BLaER1 treated with 17β-estradiol and CSF1 and Interleukin-3, amounts not matched to agents 10 nM and 100 nM (cell line): ENCODE results near the gene PNLIPRP1.

Experiments used
- H3K27ac ChIP-seq, 11 experiments: shearing (Covaris generic); formaldehyde crosslinking; 2 replicates each; pipeline ENCODE4 v1.8.1; 2022
- H3K27me3 ChIP-seq, 11 experiments: shearing (Covaris generic); formaldehyde crosslinking; 2 replicates each; pipeline ENCODE4 v1.8.1; 2022
- H3K36me3 ChIP-seq, 11 experiments: shearing (Covaris generic); formaldehyde crosslinking; 2 replicates each; pipeline ENCODE4 v1.8.1; 2022
- H3K4me1 ChIP-seq, 10 experiments: shearing (Covaris generic); formaldehyde crosslinking; 2 replicates each; pipeline ENCODE4 v1.8.1; 2022
- H3K4me2 ChIP-seq, 11 experiments: shearing (Covaris generic); formaldehyde crosslinking; 2 replicates each; pipeline ENCODE4 v1.8.1; 2022
- H3K4me3 ChIP-seq, 10 experiments: shearing (Covaris generic); formaldehyde crosslinking; 2 replicates each; pipeline ENCODE4 v1.8.1; 2022
- H3K9ac ChIP-seq, 11 experiments: shearing (Covaris generic); formaldehyde crosslinking; 2 replicates each; pipeline ENCODE4 v1.8.1; 2022
- H3K9me3 ChIP-seq, 11 experiments: shearing (Covaris generic); formaldehyde crosslinking; replicated peaks in 1 of 11; 2 replicates each; pipeline ENCODE4 v1.8.1; 2022
- H4K20me1 ChIP-seq, 11 experiments: shearing (Covaris generic); formaldehyde crosslinking; 2 replicates each; pipeline ENCODE4 v1.8.1; 2022
- Cebpa-rat ChIP-seq, 11 experiments: shearing (Covaris generic); IDR thresholded peaks; 2 replicates each; pipeline ENCODE4 v1.8.1; 2022

Gene PNLIPRP1

GRCh38 chr10:116590590-116591444 is at the start of gene PNLIPRP1:
PNLIPRP1 (plus strand) TSS chr10:116590959; CDS start chr10:116591130, 171 bp downstream.
- no peak within 1 kb of the TSS for H3K4me2 ChIP-seq
- H3K9me3 ChIP-seq: peaks cover 0 to 4% (median 0%) of the 10 kb centered on the region in 11 experiments; a peak in 1 of 22 replicates
- no peak within 1 kb of the TSS for H3K27ac ChIP-seq
- no peak within 1 kb of the TSS for H3K9ac ChIP-seq
- H3K27me3 ChIP-seq: no peaks in the 10 kb centered on the region
- H3K4me3 ChIP-seq: no peak within 1 kb of the TSS
- TF ChIP-seq Cebpa-rat (IDR thresholded peaks at IDR 0.05): no peak
- no peaks in the 10 kb centered on the region for H3K4me1 ChIP-seq
- no peaks in the 10 kb centered on the region for H3K36me3 ChIP-seq
- H4K20me1 ChIP-seq: no peaks in the 10 kb centered on the region

- Histone ChIP-seq H4K20me1 (no peaks in the 10 kb centered on the region), H3K9ac (no peak overlapping the region), H3K27ac (no peak overlapping the region), H3K36me3 (no peaks in the 10 kb centered on the region), H3K4me1 (no peaks in the 10 kb centered on the region), H3K27me3 (no peaks in the 10 kb centered on the region), H3K4me3 (no peak overlapping the region), H3K4me2 (no peak overlapping the region), H3K9me3 (peaks cover 0 to 6% (median 0%) of the 10 kb centered on the region in 11 experiments; a peak in 1 of 22 replicates)
- no peak for TF ChIP-seq Cebpa-rat (IDR thresholded peaks at IDR 0.05)
Measured at GRCh38 chr10:116542007-116542677, 48.6 kb upstream of the PNLIPRP1 start.

GRCh38 chr10:116545122-116545521 is 45.6 kb upstream of the PNLIPRP1 start:
- no peak overlapping the region for H3K9ac ChIP-seq
- no peaks in the 10 kb centered on the region for H3K36me3 ChIP-seq
- H3K4me2 ChIP-seq: no peak overlapping the region
- no peaks in the 10 kb centered on the region for H4K20me1 ChIP-seq
- TF ChIP-seq Cebpa-rat (IDR thresholded peaks at IDR 0.05): no peak
- H3K27ac ChIP-seq: no peak overlapping the region
- H3K27me3 ChIP-seq: no peaks in the 10 kb centered on the region
- no peaks in the 10 kb centered on the region for H3K9me3 ChIP-seq
- no peak overlapping the region for H3K4me3 ChIP-seq
- H3K4me1 ChIP-seq: no peaks in the 10 kb centered on the region

GRCh38 chr10:116545756-116546155 is 45.0 kb upstream of the PNLIPRP1 start, which contains the start of gene PNLIP:
PNLIP (plus strand) TSS chr10:116545931; CDS start chr10:116546093, 162 bp downstream.
- Histone ChIP-seq H3K4me3 (no peak within 1 kb of the TSS), H3K36me3 (no peaks in the 10 kb centered on the region), H3K27ac (no peak within 1 kb of the TSS), H3K27me3 (no peaks in the 10 kb centered on the region), H3K9me3 (no peaks in the 10 kb centered on the region), H3K4me1 (no peaks in the 10 kb centered on the region), H3K9ac (no peak within 1 kb of the TSS), H4K20me1 (no peaks in the 10 kb centered on the region), H3K4me2 (no peak within 1 kb of the TSS)
- TF ChIP-seq Cebpa-rat (IDR thresholded peaks at IDR 0.05): no peak

- H4K20me1 ChIP-seq: no peaks in the 10 kb centered on the region
- no peak overlapping the region for H3K27ac ChIP-seq
- H3K36me3 ChIP-seq: no peaks in the 10 kb centered on the region
- H3K4me3 ChIP-seq: no peak overlapping the region
- no peak for TF ChIP-seq Cebpa-rat (IDR thresholded peaks at IDR 0.05)
- H3K9ac ChIP-seq: no peak overlapping the region
- H3K27me3 ChIP-seq: no peaks in the 10 kb centered on the region
- no peaks in the 10 kb centered on the region for H3K9me3 ChIP-seq
- no peak overlapping the region for H3K4me2 ChIP-seq
- H3K4me1 ChIP-seq: no peaks in the 10 kb centered on the region
Measured at GRCh38 chr10:116548301-116548700, 42.5 kb upstream of the PNLIPRP1 start.

- H3K4me3 ChIP-seq: no peak overlapping the region
- no peaks in the 10 kb centered on the region for H4K20me1 ChIP-seq
- peaks cover 0 to 5% (median 0%) of the 10 kb centered on the region in 10 experiments; a peak in 3 of 20 replicates for H3K4me1 ChIP-seq
- no peaks in the 10 kb centered on the region for H3K9me3 ChIP-seq
- H3K4me2 ChIP-seq: no peak overlapping the region
- no peaks in the 10 kb centered on the region for H3K36me3 ChIP-seq
- no peak overlapping the region for H3K27ac ChIP-seq
- no peak for TF ChIP-seq Cebpa-rat (IDR thresholded peaks at IDR 0.05)
- H3K27me3 ChIP-seq: no peaks in the 10 kb centered on the region
- H3K9ac ChIP-seq: no peak overlapping the region
Measured at GRCh38 chr10:116553378-116553980, 37.3 kb upstream of the PNLIPRP1 start.

GRCh38 chr10:116554628-116555027 is 36.1 kb upstream of the PNLIPRP1 start:
- no peaks in the 10 kb centered on the region for H3K36me3 ChIP-seq
- no peak overlapping the region for H3K9ac ChIP-seq
- H3K4me2 ChIP-seq: peak overlapping the region in 1 of 11 experiments; percentile 33; a peak in 1 of 22 replicates

GRCh38 chr10:116555880-116556279 is 34.9 kb upstream of the PNLIPRP1 start:
- no peak for TF ChIP-seq Cebpa-rat (IDR thresholded peaks at IDR 0.05)
- H3K9ac ChIP-seq: no peak overlapping the region
- no peaks in the 10 kb centered on the region for H3K36me3 ChIP-seq
- H3K4me3 ChIP-seq: no peak overlapping the region
- H3K27me3 ChIP-seq: no peaks in the 10 kb centered on the region
- H3K4me1 ChIP-seq: peaks cover 0 to 5% (median 0%) of the 10 kb centered on the region in 10 experiments; a peak in 3 of 20 replicates
- no peak overlapping the region for H3K27ac ChIP-seq
- H3K4me2 ChIP-seq: no peak overlapping the region
- no peaks in the 10 kb centered on the region for H3K9me3 ChIP-seq
- no peaks in the 10 kb centered on the region for H4K20me1 ChIP-seq

More at GRCh38 chr10:116554628-116555027, 36.1 kb upstream of the PNLIPRP1 start:
- H3K4me3 ChIP-seq: no peak overlapping the region
- H3K27ac ChIP-seq: no peak overlapping the region
- no peaks in the 10 kb centered on the region for H3K9me3 ChIP-seq
- H4K20me1 ChIP-seq: no peaks in the 10 kb centered on the region
- TF ChIP-seq Cebpa-rat (IDR thresholded peaks at IDR 0.05): no peak
- no peaks in the 10 kb centered on the region for H3K27me3 ChIP-seq
- peaks cover 0 to 5% (median 0%) of the 10 kb centered on the region in 10 experiments; a peak in 3 of 20 replicates for H3K4me1 ChIP-seq

GRCh38 chr10:116557305-116557880 is 33.4 kb upstream of the PNLIPRP1 start:
- H3K27ac ChIP-seq: no peak overlapping the region
- no peaks in the 10 kb centered on the region for H3K9me3 ChIP-seq
- no peaks in the 10 kb centered on the region for H3K36me3 ChIP-seq
- no peak overlapping the region for H3K4me3 ChIP-seq
- no peaks in the 10 kb centered on the region for H3K27me3 ChIP-seq
- no peaks in the 10 kb centered on the region for H4K20me1 ChIP-seq
- H3K4me2 ChIP-seq: no peak overlapping the region
- TF ChIP-seq Cebpa-rat (IDR thresholded peaks at IDR 0.05): no peak
- H3K4me1 ChIP-seq: peaks cover 0 to 5% (median 0%) of the 10 kb centered on the region in 10 experiments; a peak in 3 of 20 replicates
- no peak overlapping the region for H3K9ac ChIP-seq
